SK-N-SH (cell line): ENCODE results near the gene ZNF18. TPM values are rescaled to one million over a fixed set of nuclear protein-coding genes. Genes with fewer than 3 reads are reported as not detected.
"Not testable (repeated sequence)": the region's sequence is repeated elsewhere in the genome, so short reads cannot be mapped to it uniquely, and the experiment has no call there.

Experiments
- CTCF ChIA-PET: fragments of 300-600, 350-600 bp; formaldehyde crosslinking; extraction: SDS; loops from one replicate; lab custom pipeline; 2021; lab: Yijun Ruan, JAX
- POLR2A ChIA-PET: fragments of 350-600 bp; sonication (Branson Sonifier 250); formaldehyde crosslinking; extraction: SDS; loops from one replicate; lab custom pipeline; 2020; ENCODE audit warnings: antibody characterized with exemption, inconsistent platforms; lab: Yijun Ruan, JAX
- DNase-seq: peaks from one replicate; pipeline ENCODE4 v3.0.0; 2012
- H2AFZ ChIP-seq: fragments of 200-600 bp; sonication (generic); 2 replicates; pipeline ENCODE4 v1.8.1; 2016; ENCODE audit warnings: antibody characterized with exemption, mild to moderate bottlenecking, low read depth
- H3F3A ChIP-seq: fragments of 200-600 bp; sonication (generic); replicated peaks from 2 replicates; pipeline ENCODE3; 2016; ENCODE audit warnings: antibody characterized with exemption, mild to moderate bottlenecking; ENCODE audit not compliant: insufficient read depth
- H3K27ac ChIP-seq, 2 experiments: fragments of 200-500 bp in 1 of 2; fragments of 200-600 bp in 1 of 2; sonication (Bioruptor generic) in 1 of 2; sonication (generic), shearing (Covaris generic) in 1 of 2; 2 replicates each; pipeline versions ENCODE4 v1.5.1 to v1.6.1; 2014 to 2016; ENCODE audit warnings: low read depth in 2 of 2, inconsistent platforms in 1 of 2, low read length in 1 of 2, mild to moderate bottlenecking in 1 of 2, mixed read lengths in 1 of 2
- H3K27me3 ChIP-seq: fragments of 200-600 bp; sonication (generic), shearing (Covaris generic); 2 replicates; pipeline ENCODE4 v1.6.1; 2016; ENCODE audit warnings: mixed run types; ENCODE audit not compliant: insufficient read depth
- H3K36me3 ChIP-seq, 2 experiments: fragments of 200-500 bp in 1 of 2; fragments of 200-600 bp in 1 of 2; sonication (Bioruptor generic) in 1 of 2; sonication (generic) in 1 of 2; replicated peaks in 1 of 2; 2 replicates each; pipeline versions ENCODE3 to v1.5.1; 2014 to 2016; ENCODE audit warnings: low read length in 1 of 2, mild to moderate bottlenecking in 1 of 2; ENCODE audit not compliant: insufficient read depth in 2 of 2, control insufficient read depth in 1 of 2
- H3K4me1 ChIP-seq, 2 experiments: fragments of 200-500 bp in 1 of 2; fragments of 200-600 bp in 1 of 2; sonication (Bioruptor generic) in 1 of 2; sonication (generic), shearing (Covaris generic) in 1 of 2; 2 replicates each; pipeline versions ENCODE4 v1.5.1 to v1.6.1; 2014 to 2016; ENCODE audit warnings: low read depth in 1 of 2, low read length in 1 of 2, mixed run types in 1 of 2; ENCODE audit not compliant: insufficient read depth in 2 of 2, control insufficient read depth in 1 of 2
- H3K4me2 ChIP-seq: fragments of 200-600 bp; sonication (generic), shearing (Covaris generic); 2 replicates; pipeline ENCODE4 v1.6.1; 2017; ENCODE audit warnings: mixed run types
- H3K4me3 ChIP-seq, 2 experiments: fragments of 200-500 bp in 1 of 2; fragments of 200-600 bp in 1 of 2; sonication (Bioruptor generic) in 1 of 2; sonication (generic), shearing (Covaris generic) in 1 of 2; 2 replicates each; pipeline versions ENCODE4 v1.5.1 to v1.8.1; 2014 to 2016; ENCODE audit warnings: low read depth in 2 of 2, inconsistent platforms in 1 of 2, low read length in 1 of 2, mild to moderate bottlenecking in 1 of 2, mixed read lengths in 1 of 2, moderate library complexity in 1 of 2
- H3K79me2 ChIP-seq: fragments of 200-600 bp; sonication (generic); 2 replicates; pipeline ENCODE4 v1.8.1; 2017; ENCODE audit warnings: mild to moderate bottlenecking; ENCODE audit not compliant: insufficient read depth
- H3K9ac ChIP-seq: fragments of 200-600 bp; sonication (generic); 2 replicates; pipeline ENCODE4 v1.6.1; 2017; ENCODE audit warnings: mixed run types
- H3K9me2 ChIP-seq: fragments of 200-600 bp; sonication (generic); 2 replicates; pipeline ENCODE4 v1.6.1; 2017; ENCODE audit warnings: mixed run types
- H3K9me3 ChIP-seq: fragments of 200-600 bp; sonication (generic); 2 replicates; pipeline ENCODE4 v1.6.1; 2017; ENCODE audit warnings: mixed run types, mild to moderate bottlenecking, moderate library complexity
- H4K20me1 ChIP-seq: fragments of 200-600 bp; sonication (generic); 2 replicates; pipeline ENCODE4 v1.6.1; 2017; ENCODE audit warnings: mild to moderate bottlenecking, mixed run types; ENCODE audit not compliant: insufficient read depth
- EP300 ChIP-seq, 2 experiments: IDR thresholded peaks; 2 replicates each; pipeline versions ENCODE4 v1.4.0 to v1.6.1; 2012; ENCODE audit warnings: borderline replicate concordance in 1 of 2, low read depth in 1 of 2, low read length in 1 of 2
- JUND ChIP-seq: IDR thresholded peaks from 2 replicates; pipeline ENCODE4 v1.4.0; 2012
- PBX3 ChIP-seq: IDR thresholded peaks from 2 replicates; pipeline ENCODE4; 2012
- RAD21 ChIP-seq: IDR thresholded peaks from 2 replicates; pipeline ENCODE4 v1.6.1; 2012; ENCODE audit warnings: mild to moderate bottlenecking, low read length
- WGBS: methylation state at CpG from one replicate; pipeline ENCODE4 v1.1.6; 2017; ENCODE audit warnings: low lambda C conversion rate; 5-methylcytosine and 5-hydroxymethylcytosine counted together
- polyA plus RNA-seq, 3 experiments: library from polyadenylated mRNA; depleted of rRNA; stranded (reverse); fragments of >200 nt; gene quantifications; 2 replicates each; pipeline ENCODE4 v1.2.3, GENCODE V29; 2012

The ZNF18 gene
- polyA plus RNA-seq, 1 of the 3 experiments (the other 2 are of a cell fraction): 3.2 TPM

GRCh38 chr17:11950771-11951519, 46.3 kb downstream of the ZNF18 start (continued):
- TF ChIP-seq JUND (no peak), RAD21 (no peak)

- H3K27ac ChIP-seq, H3K4me1 ChIP-seq, H4K20me1 ChIP-seq, H3K36me3 ChIP-seq, H3K9me2 ChIP-seq, POLR2A ChIA-PET, H3K4me2 ChIP-seq, H3F3A ChIP-seq, H3K9ac ChIP-seq, H3K27me3 ChIP-seq, H3K79me2 ChIP-seq, H3K9me3 ChIP-seq, H3K4me3 ChIP-seq, H2AFZ ChIP-seq, DNase-seq: not testable (repeated sequence)
- CTCF ChIA-PET: interaction anchor here (1.7 kb wide), 1 partner anchor 13 kb away, joined by 8 read pairs; no protein-coding TSS in a partner anchor
- WGBS: 75% methylated on average over 1 of the region's 1 CpG
Observed at GRCh38 chr17:11949571-11949970, 47.7 kb downstream of the ZNF18 start.

GRCh38 chr17:11948789-11949188, 48.5 kb downstream of the ZNF18 start:
- Histone ChIP-seq H4K20me1 (no peaks in the 10 kb centered on the region), H3F3A (no peaks in the 10 kb centered on the region), H3K79me2 (no peaks in the 10 kb centered on the region), H3K27me3 (no peaks in the 10 kb centered on the region), H3K4me3 (no peak overlapping the region), H3K9me2 (no peaks in the 10 kb centered on the region), H3K9ac (no peak overlapping the region), H3K4me1 (no peaks in the 10 kb centered on the region), H3K9me3 (no peaks in the 10 kb centered on the region), H2AFZ (no peak overlapping the region), H3K36me3 (no peaks in the 10 kb centered on the region), H3K27ac (no peak overlapping the region), H3K4me2 (no peak overlapping the region)
- ChIA-PET POLR2A (no interaction called here), CTCF (interaction anchor here (1.0 to 1.7 kb wide), 2 partner anchors 12 to 13 kb away, joined by 3 to 8 read pairs; no protein-coding TSS in a partner anchor)
- DNase-seq: no peak
- WGBS: 24% methylated on average over 5 of the region's 6 CpGs
- TF ChIP-seq PBX3: no peak

GRCh38 chr17:11944587-11944986, 52.7 kb downstream of the ZNF18 start:
- Histone ChIP-seq H3K4me2 (no peak overlapping the region), H3K9me3 (no peaks in the 10 kb centered on the region), H3K36me3 (no peaks in the 10 kb centered on the region), H3K79me2 (no peaks in the 10 kb centered on the region), H4K20me1 (no peaks in the 10 kb centered on the region), H3K4me3 (no peak overlapping the region), H3K9ac (no peak overlapping the region), H2AFZ (no peak overlapping the region), H3K27ac (no peak overlapping the region), H3F3A (no peaks in the 10 kb centered on the region), H3K9me2 (no peaks in the 10 kb centered on the region), H3K4me1 (no peaks in the 10 kb centered on the region), H3K27me3 (no peaks in the 10 kb centered on the region)
- ChIA-PET POLR2A (no interaction called here), CTCF (interaction anchor here (1.9 to 4.1 kb wide), 2 partner anchors 9 to 1069 kb away, joined by 5 to 24 read pairs; no protein-coding TSS in a partner anchor)
- TF ChIP-seq EP300 (IDR thresholded peaks at IDR 0.05; ENCODE audit: borderline replicate concordance in 1 of 2, low read depth in 1 of 2, low read length in 1 of 2): no peak
- 20% methylated on average over 3 of the region's 3 CpGs for WGBS
- no peak for DNase-seq
